Parathyroid adenoma (tissue), 2 donors: ENCODE measurements around the gene PPP6R2.

Experiments used
- H2AFZ ChIP-seq: fragments of 300-600 bp; sonication (generic); one replicate; pipeline ENCODE4 v1.7.0; 2017; ENCODE audit warnings: antibody characterized with exemption, mild to moderate bottlenecking
- H3K27ac ChIP-seq: fragments of 300-600 bp; sonication (generic); one replicate; pipeline ENCODE4 v1.7.0; 2017
- H3K27me3 ChIP-seq: fragments of 300-600 bp; sonication (generic); one replicate; pipeline ENCODE4 v1.7.0; 2017; ENCODE audit warnings: low read length; ENCODE audit not compliant: control insufficient read depth, insufficient read depth
- H3K36me3 ChIP-seq: fragments of 300-600 bp; sonication (generic); one replicate; pipeline ENCODE4 v1.7.0; 2017; ENCODE audit warnings: low read length; ENCODE audit not compliant: control insufficient read depth, insufficient read depth
- H3K4me1 ChIP-seq: fragments of 300-600 bp; sonication (generic); one replicate; pipeline ENCODE4 v1.7.0; 2017; ENCODE audit warnings: control low read depth
- H3K4me2 ChIP-seq: fragments of 300-600 bp; sonication (generic); one replicate; pipeline ENCODE4 v1.7.0; 2017; ENCODE audit warnings: low read length
- H3K4me3 ChIP-seq: fragments of 300-600 bp; sonication (generic); one replicate; pipeline ENCODE4 v1.7.0; 2017; ENCODE audit warnings: low read depth, low read length
- H3K79me2 ChIP-seq: fragments of 300-600 bp; sonication (generic); one replicate; pipeline ENCODE4 v1.7.0; 2017; ENCODE audit warnings: control low read depth
- H3K9ac ChIP-seq: fragments of 300-600 bp; sonication (generic); one replicate; pipeline ENCODE4 v1.7.0; 2017; ENCODE audit warnings: mild to moderate bottlenecking
- H3K9me3 ChIP-seq: fragments of 300-600 bp; sonication (generic); one replicate; pipeline ENCODE4 v1.7.0; 2017; ENCODE audit warnings: low read length; ENCODE audit not compliant: control insufficient read depth
- TF ChIP-seq, protein P1 (sequence below): fragments of 300-600 bp; sonication (generic); IDR thresholded peaks from one replicate; pipeline ENCODE4 v1.7.0; 2017; ENCODE audit warnings: antibody characterized with exemption, mild to moderate bottlenecking
- donor health status: primary hyperparathyroidism.

Gene PPP6R2

DNA sequence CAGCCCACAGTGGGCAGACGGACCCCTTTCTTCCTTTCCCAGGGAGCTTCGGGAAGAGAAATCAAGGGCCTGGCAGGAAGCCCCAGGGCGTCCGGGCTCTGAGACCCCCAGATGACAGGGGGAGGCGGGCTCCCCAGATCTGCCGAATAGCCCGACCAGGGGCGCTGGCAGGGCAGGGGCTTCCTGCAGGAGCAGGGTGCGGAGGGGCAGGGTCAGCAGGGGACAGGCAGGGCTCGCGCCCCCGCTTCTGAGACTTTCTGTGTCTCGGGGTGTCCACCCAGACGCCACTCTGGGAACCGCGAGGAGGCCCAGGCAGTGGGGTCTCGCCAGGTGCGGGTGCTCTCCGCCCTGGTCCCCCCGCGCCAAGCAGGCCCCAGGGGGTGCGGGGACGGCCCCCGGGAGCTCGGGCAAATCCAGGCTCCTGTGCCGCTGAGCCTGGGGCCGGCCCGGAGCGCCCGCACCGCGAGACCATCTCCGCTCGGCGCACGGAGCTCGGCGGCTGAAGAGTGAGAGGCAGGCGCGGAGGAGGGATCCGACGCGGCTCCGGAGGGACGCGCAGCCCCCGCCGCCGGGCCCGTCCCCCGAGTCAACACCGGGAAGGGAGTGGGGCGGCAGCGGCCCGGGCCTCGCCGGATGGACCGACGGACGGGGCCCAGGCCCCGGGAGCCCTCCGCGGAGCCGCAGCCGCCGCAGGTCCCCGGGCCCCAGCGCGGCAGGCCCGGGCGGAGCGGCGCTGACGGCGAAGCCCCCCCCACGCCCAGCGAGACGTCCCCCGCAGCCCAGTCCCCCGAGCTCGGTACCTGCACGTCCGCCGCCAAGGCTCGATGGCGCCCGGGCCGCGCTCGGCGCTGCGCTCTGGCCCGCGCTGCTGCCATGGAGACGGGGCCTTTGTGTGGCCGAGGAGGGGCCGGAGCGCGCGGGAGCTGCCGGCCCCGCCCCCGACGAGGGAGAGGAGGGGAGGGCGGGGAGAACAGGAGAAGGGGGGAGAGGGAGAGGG is 36.1 kb upstream of the PPP6R2 start, which contains the start of gene PLXNB2:
PLXNB2 (minus strand) TSS at position 894 of the 997 bp plus-strand sequence. CDS start 17,062 bp downstream, outside the sequence.
- peak within 1 kb of the TSS; percentile 95 for H3K27ac ChIP-seq

DNA sequence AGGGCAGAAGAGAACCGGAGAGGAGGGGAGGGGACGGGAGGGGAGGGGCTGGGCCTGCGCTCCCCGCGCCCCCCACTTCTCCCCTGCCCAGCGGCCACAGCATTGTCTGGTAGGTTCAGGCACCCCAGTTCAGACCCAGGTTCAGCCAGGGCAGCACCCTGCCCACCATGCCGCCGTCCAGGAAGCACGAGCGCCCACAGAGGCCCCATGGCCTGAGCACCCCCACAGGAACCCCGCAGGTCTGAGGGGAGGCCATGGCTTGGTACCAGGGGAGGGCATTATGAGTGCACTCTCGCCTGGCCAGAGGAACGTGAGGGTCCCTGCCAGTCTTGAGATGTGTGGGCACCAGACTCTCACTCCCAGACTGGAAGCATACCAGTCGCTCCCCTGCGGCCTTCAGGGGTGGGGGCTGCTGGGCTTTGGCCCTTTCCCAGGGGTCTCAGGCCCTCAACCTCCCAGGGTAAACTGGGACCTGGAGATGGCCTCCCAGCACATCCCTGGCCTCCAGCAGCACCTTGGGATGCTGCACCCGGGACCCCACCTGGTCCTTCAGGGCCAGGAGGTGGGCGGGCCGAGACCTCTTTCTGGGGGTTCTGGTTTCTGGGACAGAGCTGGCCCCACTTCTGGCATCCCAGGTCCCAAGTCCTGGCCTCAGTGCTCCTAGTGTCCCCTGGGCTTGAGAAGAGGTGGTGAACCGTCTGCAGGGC is 35.1 kb upstream of the PPP6R2 start:
- TF ChIP-seq, protein P1, sequence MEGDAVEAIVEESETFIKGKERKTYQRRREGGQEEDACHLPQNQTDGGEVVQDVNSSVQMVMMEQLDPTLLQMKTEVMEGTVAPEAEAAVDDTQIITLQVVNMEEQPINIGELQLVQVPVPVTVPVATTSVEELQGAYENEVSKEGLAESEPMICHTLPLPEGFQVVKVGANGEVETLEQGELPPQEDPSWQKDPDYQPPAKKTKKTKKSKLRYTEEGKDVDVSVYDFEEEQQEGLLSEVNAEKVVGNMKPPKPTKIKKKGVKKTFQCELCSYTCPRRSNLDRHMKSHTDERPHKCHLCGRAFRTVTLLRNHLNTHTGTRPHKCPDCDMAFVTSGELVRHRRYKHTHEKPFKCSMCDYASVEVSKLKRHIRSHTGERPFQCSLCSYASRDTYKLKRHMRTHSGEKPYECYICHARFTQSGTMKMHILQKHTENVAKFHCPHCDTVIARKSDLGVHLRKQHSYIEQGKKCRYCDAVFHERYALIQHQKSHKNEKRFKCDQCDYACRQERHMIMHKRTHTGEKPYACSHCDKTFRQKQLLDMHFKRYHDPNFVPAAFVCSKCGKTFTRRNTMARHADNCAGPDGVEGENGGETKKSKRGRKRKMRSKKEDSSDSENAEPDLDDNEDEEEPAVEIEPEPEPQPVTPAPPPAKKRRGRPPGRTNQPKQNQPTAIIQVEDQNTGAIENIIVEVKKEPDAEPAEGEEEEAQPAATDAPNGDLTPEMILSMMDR = no peak
- H3K27ac ChIP-seq = peak overlapping the region; percentile 36

More for the DNA sequence above, 36.1 kb upstream of the PPP6R2 start, which contains the start of gene PLXNB2:
- TF ChIP-seq, protein P1 = no peak
- Histone ChIP-seq H3K9me3 (no peaks in the 10 kb centered on the region), H3K27me3 (no peaks in the 10 kb centered on the region), H3K4me1 (peaks cover 17% of the 10 kb centered on the region), H2AFZ (no peak within 1 kb of the TSS), H3K4me2 (peak within 1 kb of the TSS; percentile 94), H3K4me3 (peak within 1 kb of the TSS; percentile 76), H3K79me2 (peaks cover 10% of the 10 kb centered on the region), H3K9ac (peak within 1 kb of the TSS; percentile 84), H3K36me3 (no peaks in the 10 kb centered on the region)

GRCh38 chr22:50308597-50308935 is 34.6 kb upstream of the PPP6R2 start:
- H3K79me2 ChIP-seq = peaks cover 2% of the 10 kb centered on the region
- H3K36me3 ChIP-seq = no peaks in the 10 kb centered on the region
- no peak overlapping the region for H2AFZ ChIP-seq
- TF ChIP-seq, protein P1 = no peak
- no peak overlapping the region for H3K4me2 ChIP-seq
- no peaks in the 10 kb centered on the region for H3K9me3 ChIP-seq
- H3K4me3 ChIP-seq = no peak overlapping the region
- peak overlapping the region; percentile 47 for H3K27ac ChIP-seq
- no peak overlapping the region for H3K9ac ChIP-seq
- no peaks in the 10 kb centered on the region for H3K27me3 ChIP-seq
- peaks cover 3% of the 10 kb centered on the region for H3K4me1 ChIP-seq

More for the DNA sequence above, 35.1 kb upstream of the PPP6R2 start:
- Histone ChIP-seq H3K36me3 (no peaks in the 10 kb centered on the region), H3K4me3 (no peak overlapping the region), H3K79me2 (peaks cover 2% of the 10 kb centered on the region), H3K4me1 (peaks cover 8% of the 10 kb centered on the region), H2AFZ (no peak overlapping the region), H3K27me3 (no peaks in the 10 kb centered on the region), H3K9ac (no peak overlapping the region), H3K4me2 (no peak overlapping the region), H3K9me3 (no peaks in the 10 kb centered on the region)

DNA sequence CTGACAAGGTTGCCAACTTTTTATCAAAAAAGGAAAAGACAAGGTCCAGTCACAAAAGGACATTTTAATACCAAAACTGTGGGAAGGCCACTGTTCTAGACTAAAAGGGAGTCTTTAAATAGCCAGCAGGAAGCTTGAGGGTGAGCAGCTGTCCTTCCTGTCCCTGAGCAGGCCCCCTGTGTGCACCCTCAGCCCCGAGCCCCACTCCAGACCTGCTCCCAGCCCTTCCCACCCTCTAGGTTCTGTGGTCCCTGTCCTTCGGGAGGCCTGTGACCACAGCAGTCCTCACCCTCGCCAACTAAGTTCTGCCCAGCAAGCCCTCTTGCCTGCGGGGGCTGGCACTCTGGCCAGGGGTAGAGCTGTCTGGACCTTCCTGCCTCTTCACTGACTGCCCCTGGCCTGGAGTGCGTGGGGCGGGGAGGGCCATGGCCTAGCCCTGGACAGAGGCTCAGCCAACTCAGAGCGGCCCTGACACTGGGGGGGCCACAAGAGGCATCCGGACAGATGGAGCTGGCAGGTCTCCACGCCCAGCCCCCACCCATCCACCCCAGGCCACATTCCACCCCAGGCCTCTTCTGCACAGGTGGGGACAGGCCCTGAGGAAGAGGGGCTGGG is 34.0 kb upstream of the PPP6R2 start:
- no peak overlapping the region for H3K4me3 ChIP-seq
- H3K36me3 ChIP-seq = no peaks in the 10 kb centered on the region
- peaks cover 3% of the 10 kb centered on the region for H3K4me1 ChIP-seq
- no peaks in the 10 kb centered on the region for H3K27me3 ChIP-seq
- no peak overlapping the region for H3K9ac ChIP-seq
- peaks cover 2% of the 10 kb centered on the region for H3K79me2 ChIP-seq
- TF ChIP-seq, protein P1 = no peak
- H2AFZ ChIP-seq = no peak overlapping the region
- no peak overlapping the region for H3K4me2 ChIP-seq
- H3K27ac ChIP-seq = peak overlapping the region; percentile 47
- no peaks in the 10 kb centered on the region for H3K9me3 ChIP-seq
